A549 (cell line): ENCODE data around the gene VEZT. TPM values are rescaled to one million over a fixed set of nuclear protein-coding genes. Genes with fewer than 3 reads are reported as not detected.

ENCODE experiments used
- ATAC-seq, 2 experiments: fragments of 200-7000 bp in 1 of 2; fragments of >200 bp in 1 of 2; cut with Nextera tagmentation in 1 of 2; cut with Tn5 transposase in 1 of 2; 3 replicates each; pipeline versions ENCODE4 v1.8.0 to v1.9.1; 2018 to 2020; ENCODE audit warnings: mild to moderate bottlenecking in 1 of 2, moderate library complexity in 1 of 2
- CTCF ChIA-PET: fragments of 300-600 bp; sonication (Branson Sonifier 250); formaldehyde crosslinking; extraction: SDS; loops from one replicate; lab custom pipeline; 2021; ENCODE audit warnings: antibody characterized with exemption, inconsistent platforms; lab: Yijun Ruan, JAX
- POLR2A ChIA-PET: fragments of 350-600 bp; formaldehyde crosslinking; extraction: SDS; loops from one replicate; lab custom pipeline; 2021; ENCODE audit warnings: antibody characterized with exemption, inconsistent platforms; lab: Yijun Ruan, JAX
- DNase-seq, 2 experiments: peaks; one replicate each; pipeline versions ENCODE4 v3.0.0 to v3.0.0-alpha.2; 2011 to 2016; ENCODE audit warnings: low read depth in 1 of 2, low spot score in 1 of 2
- FAIRE-seq: peaks from 2 replicates; lab custom pipeline; 2011; peaks lifted over from hg19 to GRCh38; lab: Jason Lieb, UNC
- H3K27ac ChIP-seq, 2 experiments: fragments of >200 bp; sonication (Bioruptor Twin); formaldehyde crosslinking; 3 replicates each; pipeline ENCODE4 v1.5.1; 2016 to 2017
- H3K4me1 ChIP-seq: fragments of >200 bp; sonication (Bioruptor Twin); formaldehyde crosslinking; 3 replicates; pipeline ENCODE4 v1.6.1; 2016
- H3K4me2 ChIP-seq: fragments of >200 bp; sonication (Bioruptor Twin); formaldehyde crosslinking; 3 replicates; pipeline ENCODE4 v1.6.1; 2016
- H3K4me3 ChIP-seq: fragments of >200 bp; sonication (Bioruptor Twin); formaldehyde crosslinking; 3 replicates; pipeline ENCODE4 v1.5.1; 2016
- H3K9me3 ChIP-seq: fragments of >200 bp; sonication (Bioruptor Twin); formaldehyde crosslinking; 3 replicates; pipeline ENCODE4 v1.6.1; 2016
- CEBPB ChIP-seq, 2 experiments: fragments of >200 bp in 1 of 2; sonication (Bioruptor Twin) in 1 of 2; formaldehyde crosslinking in 1 of 2; IDR thresholded peaks; 2 replicates each; pipeline ENCODE4 v1.6.1; 2012 to 2016
- CTCF ChIP-seq: fragments of >200 bp; sonication (Bioruptor Twin); formaldehyde crosslinking; IDR thresholded peaks from 3 replicates; pipeline ENCODE4 v1.5.1; 2016
- EHF ChIP-seq: fragments of 250-450 bp; sonication (Bioruptor Pico); IDR thresholded peaks from 2 replicates; pipeline ENCODE4 v1.5.0; 2020; ENCODE audit warnings: mild to moderate bottlenecking
- EHMT2 ChIP-seq: fragments of 200-600 bp; sonication (generic); IDR thresholded peaks from 2 replicates; pipeline ENCODE4 v1.6.1; 2016; ENCODE audit warnings: antibody characterized with exemption, low read depth, mild to moderate bottlenecking, moderate library complexity
- ESRRA ChIP-seq: fragments of 150-350 bp; IDR thresholded peaks from 2 replicates; pipeline ENCODE4 v1.6.1; 2014; ENCODE audit warnings: mild to moderate bottlenecking, low read length, borderline replicate concordance
- JUN ChIP-seq, 2 experiments: fragments of >200 bp; sonication (Bioruptor Twin); formaldehyde crosslinking; IDR thresholded peaks; 2 replicates in 1 of 2; 3 replicates in 1 of 2; pipeline ENCODE4 v1.6.1; 2016 to 2017
- KDM1A ChIP-seq: fragments of 200-600 bp; sonication (generic); IDR thresholded peaks from 2 replicates; pipeline ENCODE4 v1.6.1; 2016; ENCODE audit warnings: low read depth, mild to moderate bottlenecking
- POLR2A ChIP-seq: IDR thresholded peaks from 2 replicates; pipeline ENCODE4 v1.6.1; 2012; ENCODE audit warnings: mild to moderate bottlenecking, low read length
- RAD21 ChIP-seq, 2 experiments: fragments of >200 bp in 1 of 2; sonication (Bioruptor Twin) in 1 of 2; formaldehyde crosslinking in 1 of 2; IDR thresholded peaks in 1 of 2; conservative IDR thresholded peaks in 1 of 2; 2 replicates in 1 of 2; 3 replicates in 1 of 2; pipeline ENCODE4 v1.6.1; 2012 to 2018; ENCODE audit warnings: inconsistent platforms in 1 of 2
- RARB ChIP-seq: fragments of 250-450 bp; sonication (Bioruptor Pico); IDR thresholded peaks from 2 replicates; pipeline ENCODE4 v1.8.0; 2021; ENCODE audit warnings: mild to moderate bottlenecking, moderate library complexity
- RCOR1 ChIP-seq: fragments of 150-350 bp; IDR thresholded peaks from 2 replicates; pipeline ENCODE4 v1.6.1; 2014; ENCODE audit warnings: antibody characterized with exemption, low read length, low read depth
- REST ChIP-seq: fragments of 200-600 bp; sonication (generic); IDR thresholded peaks from 2 replicates; pipeline ENCODE4 v1.6.1; 2016; ENCODE audit warnings: antibody characterized with exemption, mild to moderate bottlenecking, moderate library complexity
- TP53 ChIP-seq: fragments of 250-450 bp; sonication (Bioruptor Pico); IDR thresholded peaks from 2 replicates; pipeline ENCODE4 v1.5.0; 2021; ENCODE audit warnings: mild to moderate bottlenecking, moderate library complexity
- ZFP36 ChIP-seq: fragments of 450-650 bp; IDR thresholded peaks from 2 replicates; pipeline ENCODE4 v1.6.1; 2014; ENCODE audit warnings: borderline replicate concordance; ENCODE audit not compliant: partially characterized antibody
- WGBS: methylation state at CpG from one replicate; pipeline ENCODE4 v1.1.6; 2017; ENCODE audit errors: missing lambda C conversion rate; 5-methylcytosine and 5-hydroxymethylcytosine counted together
- polyA plus RNA-seq, 4 experiments: library from polyadenylated mRNA; depleted of rRNA in 3 of 4; stranded (reverse); fragments of >200 nt; fragmentation: RNase III in 1 of 4; extraction: RNeasy Plus Mini Kit Qiagen cat#74134 plus additional on column Dnase treatment in 1 of 4; gene quantifications; 2 replicates in 3 of 4; 3 replicates in 1 of 4; pipeline ENCODE4 v1.2.3, GENCODE V29; 2011 to 2017
- TF ChIP-seq, protein P1 (sequence below): fragments of 250-450 bp; sonication (Bioruptor Pico); IDR thresholded peaks from 2 replicates; pipeline ENCODE4 v1.5.0; 2021; ENCODE audit warnings: mild to moderate bottlenecking, moderate library complexity, borderline replicate concordance
- TF ChIP-seq, protein P2 (sequence below): fragments of 250-450 bp; sonication (Bioruptor Pico); IDR thresholded peaks from 2 replicates; pipeline ENCODE4 v1.5.0; 2020; ENCODE audit warnings: low read depth, mild to moderate bottlenecking, moderate library complexity
- TF ChIP-seq, protein P3 (sequence below): IDR thresholded peaks from 2 replicates; pipeline ENCODE4 v1.6.1; 2012
- TF ChIP-seq, protein P4 (sequence below): IDR thresholded peaks from 2 replicates; pipeline ENCODE4 v1.6.1; 2012

Gene VEZT
- polyA plus RNA-seq, 2 of the 4 experiments (the other 2 are of a cell fraction) = 87.1 to 259 TPM

DNA sequence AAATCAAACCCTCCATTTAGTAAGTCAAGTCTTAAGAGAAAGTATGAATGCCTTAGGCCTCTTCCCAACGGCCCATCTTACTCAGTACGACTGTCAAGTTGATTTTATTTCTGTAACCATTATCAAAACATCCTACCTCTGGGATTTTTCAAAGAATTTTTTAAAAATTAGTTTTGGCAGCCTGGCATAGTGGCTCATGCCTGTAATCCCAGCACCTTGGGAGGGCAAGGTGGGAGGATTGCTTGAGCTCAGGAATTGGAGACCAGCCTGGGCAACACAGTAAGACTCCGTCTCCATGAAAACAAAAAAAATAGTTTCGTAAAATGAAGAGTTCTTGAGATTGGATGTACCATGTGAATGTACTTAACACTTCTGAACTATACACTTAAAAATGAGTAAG, 4.5 kb upstream of the VEZT start (continued):
- TF ChIP-seq, protein P1, sequence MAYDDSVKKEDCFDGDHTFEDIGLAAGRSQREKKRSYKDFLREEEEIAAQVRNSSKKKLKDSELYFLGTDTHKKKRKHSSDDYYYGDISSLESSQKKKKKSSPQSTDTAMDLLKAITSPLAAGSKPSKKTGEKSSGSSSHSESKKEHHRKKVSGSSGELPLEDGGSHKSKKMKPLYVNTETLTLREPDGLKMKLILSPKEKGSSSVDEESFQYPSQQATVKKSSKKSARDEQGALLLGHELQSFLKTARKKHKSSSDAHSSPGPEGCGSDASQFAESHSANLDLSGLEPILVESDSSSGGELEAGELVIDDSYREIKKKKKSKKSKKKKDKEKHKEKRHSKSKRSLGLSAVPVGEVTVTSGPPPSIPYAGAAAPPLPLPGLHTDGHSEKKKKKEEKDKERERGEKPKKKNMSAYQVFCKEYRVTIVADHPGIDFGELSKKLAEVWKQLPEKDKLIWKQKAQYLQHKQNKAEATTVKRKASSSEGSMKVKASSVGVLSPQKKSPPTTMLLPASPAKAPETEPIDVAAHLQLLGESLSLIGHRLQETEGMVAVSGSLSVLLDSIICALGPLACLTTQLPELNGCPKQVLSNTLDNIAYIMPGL (CRISPR knock-in tag) = no peak
- no peak for TF ChIP-seq ESRRA
- TF ChIP-seq, protein P2, sequence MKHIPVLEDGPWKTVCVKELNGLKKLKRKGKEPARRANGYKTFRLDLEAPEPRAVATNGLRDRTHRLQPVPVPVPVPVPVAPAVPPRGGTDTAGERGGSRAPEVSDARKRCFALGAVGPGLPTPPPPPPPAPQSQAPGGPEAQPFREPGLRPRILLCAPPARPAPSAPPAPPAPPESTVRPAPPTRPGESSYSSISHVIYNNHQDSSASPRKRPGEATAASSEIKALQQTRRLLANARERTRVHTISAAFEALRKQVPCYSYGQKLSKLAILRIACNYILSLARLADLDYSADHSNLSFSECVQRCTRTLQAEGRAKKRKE = no peak

GRCh38 chr12:95213928-95214327, 3.7 kb upstream of the VEZT start:
- CTCF ChIA-PET = interaction anchor here (0.8 to 5.7 kb wide), 8 partner anchors 8 to 141 kb away, joined by 3 to 54 read pairs (median 5); partner anchors contain the start of gene NR2C1
- Histone ChIP-seq H3K9me3 (no peaks in the 10 kb centered on the region), H3K4me2 (peak overlapping the region; percentile 70), H3K4me3 (no peak overlapping the region), H3K27ac (peak overlapping the region; percentile 78 to 91), H3K4me1 (peaks cover 54% of the 10 kb centered on the region)
- 41% methylated on average over 1 of the region's 1 CpG for WGBS
- TF ChIP-seq, protein P3, sequence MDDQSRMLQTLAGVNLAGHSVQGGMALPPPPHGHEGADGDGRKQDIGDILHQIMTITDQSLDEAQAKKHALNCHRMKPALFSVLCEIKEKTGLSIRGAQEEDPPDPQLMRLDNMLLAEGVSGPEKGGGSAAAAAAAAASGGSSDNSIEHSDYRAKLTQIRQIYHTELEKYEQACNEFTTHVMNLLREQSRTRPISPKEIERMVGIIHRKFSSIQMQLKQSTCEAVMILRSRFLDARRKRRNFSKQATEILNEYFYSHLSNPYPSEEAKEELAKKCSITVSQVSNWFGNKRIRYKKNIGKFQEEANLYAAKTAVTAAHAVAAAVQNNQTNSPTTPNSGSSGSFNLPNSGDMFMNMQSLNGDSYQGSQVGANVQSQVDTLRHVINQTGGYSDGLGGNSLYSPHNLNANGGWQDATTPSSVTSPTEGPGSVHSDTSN = no peak
- TF ChIP-seq JUN (IDR thresholded peaks at IDR 0.05) (no peak), KDM1A (no peak), RAD21 (conservative IDR thresholded peaks at IDR 0.05 in 1 of 2, IDR thresholded peaks at IDR 0.05 in 1 of 2) (no peak), RARB (no peak), POLR2A (no peak), REST (no peak), EHMT2 (no peak), TP53 (CRISPR knock-in tag) (no peak), EHF (no peak), RCOR1 (no peak), CTCF (no peak), CEBPB (IDR thresholded peaks at IDR 0.05) (no peak), ZFP36 (no peak)
- TF ChIP-seq, protein P4, sequence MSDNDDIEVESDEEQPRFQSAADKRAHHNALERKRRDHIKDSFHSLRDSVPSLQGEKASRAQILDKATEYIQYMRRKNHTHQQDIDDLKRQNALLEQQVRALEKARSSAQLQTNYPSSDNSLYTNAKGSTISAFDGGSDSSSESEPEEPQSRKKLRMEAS = no peak
- DNase-seq (no peak), FAIRE-seq (no peak), ATAC-seq (no peak)
- POLR2A ChIA-PET = no interaction called here
